LNCAP (cell line): ENCODE measurements around the gene LRRC4B.
A peak's percentile ranks its signal among the peaks of the same experiment; 100 is the strongest.

Source experiments
- CTCF ChIP-seq: fragments of 450-650 bp; IDR thresholded peaks from 2 replicates; pipeline ENCODE4 v1.5.1; 2017; ENCODE audit warnings: mild to moderate bottlenecking

LRRC4B gene

GRCh38 chr19:50481351-50482149, 86.7 kb downstream of the LRRC4B start:
- TF ChIP-seq CTCF: no peak

GRCh38 chr19:50480281-50481111, 87.7 kb downstream of the LRRC4B start:
- TF ChIP-seq CTCF: no peak

- TF ChIP-seq CTCF: no peak
Observed at GRCh38 chr19:50479761-50480251, 88.4 kb downstream of the LRRC4B start.

- TF ChIP-seq CTCF: peak; percentile 37; the same call in 1 of the 2 replicates
Observed at GRCh38 chr19:50478901-50479715, 89.1 kb downstream of the LRRC4B start.

- TF ChIP-seq CTCF: no peak
Observed at GRCh38 chr19:50477751-50478515, 90.3 kb downstream of the LRRC4B start.

- no peak for TF ChIP-seq CTCF
Observed at GRCh38 chr19:50476907-50477238, 91.4 kb downstream of the LRRC4B start.
